ENCODE results near the gene USP30.

Gene USP30

GRCh38 chr12:109085590-109085989 lies 33.2 kb downstream of the USP30 start:
- in situ Hi-C loops (cut with HindIII; ENCODE audit: low sequenced_read_pairs), result no loop called here
- DNase-seq (ENCODE audit: low read depth, low spot score), result no peak
- H3K4me3 ChIP-seq (ENCODE audit: low read depth, low read length), result no peak overlapping the region
- TF ChIP-seq, protein P1, sequence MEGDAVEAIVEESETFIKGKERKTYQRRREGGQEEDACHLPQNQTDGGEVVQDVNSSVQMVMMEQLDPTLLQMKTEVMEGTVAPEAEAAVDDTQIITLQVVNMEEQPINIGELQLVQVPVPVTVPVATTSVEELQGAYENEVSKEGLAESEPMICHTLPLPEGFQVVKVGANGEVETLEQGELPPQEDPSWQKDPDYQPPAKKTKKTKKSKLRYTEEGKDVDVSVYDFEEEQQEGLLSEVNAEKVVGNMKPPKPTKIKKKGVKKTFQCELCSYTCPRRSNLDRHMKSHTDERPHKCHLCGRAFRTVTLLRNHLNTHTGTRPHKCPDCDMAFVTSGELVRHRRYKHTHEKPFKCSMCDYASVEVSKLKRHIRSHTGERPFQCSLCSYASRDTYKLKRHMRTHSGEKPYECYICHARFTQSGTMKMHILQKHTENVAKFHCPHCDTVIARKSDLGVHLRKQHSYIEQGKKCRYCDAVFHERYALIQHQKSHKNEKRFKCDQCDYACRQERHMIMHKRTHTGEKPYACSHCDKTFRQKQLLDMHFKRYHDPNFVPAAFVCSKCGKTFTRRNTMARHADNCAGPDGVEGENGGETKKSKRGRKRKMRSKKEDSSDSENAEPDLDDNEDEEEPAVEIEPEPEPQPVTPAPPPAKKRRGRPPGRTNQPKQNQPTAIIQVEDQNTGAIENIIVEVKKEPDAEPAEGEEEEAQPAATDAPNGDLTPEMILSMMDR (IDR thresholded peaks at IDR 0.05; ENCODE audit: low read depth, low read length), result no peak

GRCh38 chr12:109087250-109087649 lies 34.9 kb downstream of the USP30 start:
- in situ Hi-C loops (cut with HindIII; ENCODE audit: low sequenced_read_pairs), result no loop called here
- no peak for DNase-seq (ENCODE audit: low read depth, low spot score)
- H3K4me3 ChIP-seq (ENCODE audit: low read depth, low read length), result no peak overlapping the region

GRCh38 chr12:109088818-109089217 lies 36.4 kb downstream of the USP30 start:
- H3K4me3 ChIP-seq (ENCODE audit: low read depth, low read length), result no peak overlapping the region
- in situ Hi-C loops (cut with HindIII; ENCODE audit: low sequenced_read_pairs), result no loop called here
- TF ChIP-seq, protein P1 (IDR thresholded peaks at IDR 0.05; ENCODE audit: low read depth, low read length), result no peak
- peak; percentile 23 for DNase-seq (ENCODE audit: low read depth, low spot score)

More at GRCh38 chr12:109087250-109087649, 34.9 kb downstream of the USP30 start:
- TF ChIP-seq, protein P1 (IDR thresholded peaks at IDR 0.05; ENCODE audit: low read depth, low read length), result no peak

GRCh38 chr12:109089683-109090082 lies 37.3 kb downstream of the USP30 start:
- TF ChIP-seq, protein P1 (IDR thresholded peaks at IDR 0.05; ENCODE audit: low read depth, low read length), result no peak
- DNase-seq (ENCODE audit: low read depth, low spot score), result no peak
- no peak overlapping the region for H3K4me3 ChIP-seq (ENCODE audit: low read depth, low read length)
- in situ Hi-C loops (cut with HindIII; ENCODE audit: low sequenced_read_pairs), result no loop called here

DNA sequence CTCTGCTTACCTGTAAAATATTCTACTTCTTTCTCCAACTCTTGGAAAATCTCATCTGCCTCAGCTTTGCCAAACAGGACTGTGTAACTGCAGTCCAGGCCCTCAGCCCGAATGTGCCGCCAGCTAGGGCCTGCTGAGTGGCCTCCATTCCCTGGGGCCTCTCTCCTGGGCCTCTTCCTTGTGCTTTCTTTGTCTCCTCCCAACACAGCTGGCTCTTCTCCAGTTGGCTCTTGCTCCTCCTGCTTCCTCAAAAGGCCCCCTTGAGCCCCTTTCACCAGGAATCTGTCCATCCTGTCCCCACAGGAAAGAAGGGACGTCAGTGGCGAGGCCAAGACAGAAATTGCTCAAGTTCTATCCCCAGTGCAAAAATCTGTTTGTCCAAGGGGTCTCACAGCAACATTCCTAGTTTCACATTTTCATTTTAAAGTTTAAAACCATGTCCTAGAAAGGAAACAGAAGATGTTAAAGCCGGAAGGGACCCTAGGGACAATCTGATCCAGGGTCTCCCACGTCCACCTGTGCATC lies 40.2 kb downstream of the USP30 start:
- TF ChIP-seq, protein P1 (IDR thresholded peaks at IDR 0.05; ENCODE audit: low read depth, low read length), result no peak
- peak overlapping the region; percentile 58 for H3K4me3 ChIP-seq (ENCODE audit: low read depth, low read length)
- in situ Hi-C loops (cut with HindIII; ENCODE audit: low sequenced_read_pairs), result no loop called here
- no peak for DNase-seq (ENCODE audit: low read depth, low spot score)

DNA sequence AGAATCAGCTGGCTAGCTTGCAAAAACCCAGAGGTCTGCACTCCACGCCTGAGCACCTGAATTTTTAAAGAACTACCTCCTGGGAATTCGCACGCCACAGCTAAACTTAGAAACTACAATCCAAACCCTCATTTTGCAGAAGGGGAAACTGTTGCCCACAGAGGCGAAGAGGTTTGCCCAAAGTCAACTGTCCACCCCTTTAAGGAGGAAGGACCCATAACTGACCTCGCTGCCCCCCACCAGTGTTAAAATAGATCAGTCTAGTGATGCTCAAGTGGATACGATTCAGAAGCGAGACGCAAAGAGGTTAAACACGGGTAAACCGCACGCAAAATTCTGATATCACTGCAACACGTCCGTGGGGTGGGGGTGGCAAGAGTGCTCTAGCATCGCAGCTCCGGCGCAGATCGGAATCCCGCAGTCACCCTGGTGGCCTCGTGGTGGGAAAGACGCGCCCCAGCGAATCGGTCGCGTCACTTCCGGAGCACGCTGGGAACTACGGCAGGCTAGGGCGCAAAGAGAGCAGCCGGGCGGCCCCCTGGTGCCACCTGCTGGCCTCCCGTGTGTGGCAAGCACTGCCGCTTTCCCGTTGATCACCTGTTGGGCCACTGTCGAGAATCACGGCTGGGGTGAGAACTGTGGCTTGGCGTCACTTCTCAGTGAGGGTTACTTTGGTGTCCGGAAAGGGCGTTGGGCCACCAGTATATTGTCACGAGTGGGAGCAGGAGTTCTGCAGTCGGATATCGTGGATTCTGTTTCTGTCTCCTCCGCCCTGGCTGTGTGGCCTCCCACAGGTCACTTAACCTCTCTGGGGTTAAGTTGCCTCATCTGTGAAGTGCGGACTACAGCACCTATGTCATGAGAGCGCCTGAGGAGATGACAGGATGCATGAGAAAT lies 40.9 kb downstream of the USP30 start, which contains the start of gene ALKBH2:
Gene ALKBH2 (minus strand): TSS at position 451 of the 897 bp plus-strand sequence. CDS start 686 bp downstream, outside the sequence.
- peak; percentile 85 for DNase-seq (ENCODE audit: low read depth, low spot score)
- in situ Hi-C loops (cut with HindIII; ENCODE audit: low sequenced_read_pairs), result no loop called here
- peak within 1 kb of the TSS; percentile 58 for H3K4me3 ChIP-seq (ENCODE audit: low read depth, low read length)
- TF ChIP-seq, protein P1 (IDR thresholded peaks at IDR 0.05; ENCODE audit: low read depth, low read length), result peak; percentile 99
